NCI-H2081 treated with DMSO at 0.1 percent for 48 hours (cell line): ENCODE measurements around the gene BIK.
"Not testable (repeated sequence)": the region's sequence is repeated elsewhere in the genome, so short reads cannot be mapped to it uniquely, and the experiment has no call there.

Experiments
- DNase-seq: peaks from one replicate; lab custom pipeline; 2025; lab: John Stamatoyannopoulos, UW

The BIK gene

DNA sequence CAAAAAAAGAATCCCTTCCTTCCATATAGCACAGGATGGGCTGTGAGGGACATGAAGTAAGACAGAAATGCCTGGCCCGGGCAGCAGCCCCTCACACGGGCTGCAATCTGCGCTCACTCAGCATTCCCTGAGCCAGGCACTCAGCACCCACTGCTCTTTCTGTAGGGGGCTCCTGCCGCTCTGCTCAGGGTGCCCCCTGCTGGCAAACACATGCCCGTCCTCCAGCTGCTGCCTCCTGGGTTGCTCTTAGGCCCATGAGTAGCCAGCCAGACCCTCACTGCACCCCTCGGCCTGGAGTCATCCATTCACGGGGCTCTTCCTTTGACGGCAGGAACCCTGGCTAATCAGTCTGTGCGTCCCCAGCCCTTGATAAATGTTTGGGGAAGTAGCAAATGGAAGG is 25.7 kb downstream of the BIK start:
- DNase-seq = no peak

DNA sequence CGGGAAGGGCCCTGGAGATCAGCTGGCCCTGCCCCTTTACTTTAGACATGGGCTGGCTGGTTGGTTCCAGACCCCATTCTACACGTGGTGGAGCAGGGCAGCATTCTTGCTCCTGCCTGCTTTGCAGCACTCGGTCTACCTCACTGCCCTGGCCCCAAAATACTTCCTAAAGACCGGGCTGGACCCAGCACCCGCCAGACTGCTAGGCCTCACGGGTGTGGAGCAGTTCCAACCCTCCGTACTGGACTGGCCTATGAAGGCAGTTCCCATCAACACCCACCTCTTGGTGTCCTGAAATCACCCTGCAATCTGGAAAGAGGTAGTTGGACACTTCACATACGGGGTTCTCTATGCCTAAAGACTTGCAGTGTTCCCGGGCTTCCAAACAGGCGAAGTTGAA is 26.3 kb downstream of the BIK start:
- no peak for DNase-seq

- DNase-seq = no peak
Measured at GRCh38 chr22:43142880-43143562, 32.5 kb downstream of the BIK start, which contains the start of gene MCAT. TSS of gene MCAT (minus strand) at chr22:43143398. CDS start at chr22:43143348, 50 bp downstream.

GRCh38 chr22:43144949-43145348 is 34.4 kb downstream of the BIK start:
- DNase-seq = no peak

DNA sequence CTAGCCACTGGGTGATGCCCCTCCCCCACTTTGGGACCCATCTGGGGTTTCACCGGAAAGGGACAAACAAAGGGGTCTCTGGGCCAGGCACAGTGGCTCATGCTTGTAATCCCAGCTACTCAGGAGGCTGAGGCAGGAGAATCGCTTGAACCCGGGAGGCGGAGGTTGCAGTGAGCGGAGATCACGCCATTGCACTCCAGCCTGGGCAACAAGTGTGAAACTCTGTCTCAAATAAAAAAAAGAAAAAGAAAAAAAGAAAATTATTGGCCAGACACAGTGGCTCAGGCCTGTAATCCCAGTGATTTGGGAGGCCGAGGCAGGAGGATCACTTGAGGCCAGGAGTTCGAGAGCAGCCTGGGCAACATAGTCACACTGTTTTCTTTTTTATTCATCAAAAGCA is 34.8 kb downstream of the BIK start:
- DNase-seq = not testable (repeated sequence)

DNA sequence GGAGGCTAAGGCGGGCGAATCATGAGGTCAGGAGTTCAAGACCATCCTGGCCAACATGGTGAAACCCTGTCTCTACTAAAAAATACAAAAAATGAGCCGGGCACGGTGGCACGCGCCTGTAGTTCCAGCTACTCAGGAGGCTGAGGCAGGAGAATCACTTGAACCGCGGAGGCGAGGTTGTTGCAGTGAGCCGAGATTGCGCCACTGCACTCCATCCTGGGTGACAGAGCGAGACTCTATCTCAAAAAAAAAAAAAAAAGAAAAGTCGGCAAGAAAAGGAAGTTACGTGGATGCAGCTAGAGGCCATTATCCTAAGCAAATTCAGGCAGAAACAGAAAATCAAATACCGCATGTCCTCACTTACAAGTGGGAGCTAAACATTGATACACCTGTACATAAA is 35.8 kb downstream of the BIK start:
- DNase-seq = not testable (repeated sequence)

DNA sequence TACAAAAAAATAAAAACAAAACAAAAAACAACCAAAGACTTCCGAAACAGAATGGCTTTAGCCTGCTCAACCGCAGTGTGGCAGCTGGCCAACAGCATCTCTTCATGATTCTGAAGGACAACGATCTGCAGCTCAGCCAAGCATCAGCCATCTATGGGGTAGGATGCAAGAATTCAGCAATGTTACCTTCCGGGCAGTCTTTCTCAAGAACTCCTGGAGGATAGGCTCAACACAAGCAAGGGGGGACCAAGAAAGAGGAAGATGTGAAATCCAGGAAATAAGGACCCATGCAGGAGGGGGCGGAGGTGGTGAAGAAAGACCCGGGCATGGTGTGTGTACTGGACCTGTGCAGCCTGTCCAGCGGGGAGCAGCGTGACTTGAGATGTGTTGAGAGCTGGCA is 37.3 kb downstream of the BIK start:
- DNase-seq = no peak

DNA sequence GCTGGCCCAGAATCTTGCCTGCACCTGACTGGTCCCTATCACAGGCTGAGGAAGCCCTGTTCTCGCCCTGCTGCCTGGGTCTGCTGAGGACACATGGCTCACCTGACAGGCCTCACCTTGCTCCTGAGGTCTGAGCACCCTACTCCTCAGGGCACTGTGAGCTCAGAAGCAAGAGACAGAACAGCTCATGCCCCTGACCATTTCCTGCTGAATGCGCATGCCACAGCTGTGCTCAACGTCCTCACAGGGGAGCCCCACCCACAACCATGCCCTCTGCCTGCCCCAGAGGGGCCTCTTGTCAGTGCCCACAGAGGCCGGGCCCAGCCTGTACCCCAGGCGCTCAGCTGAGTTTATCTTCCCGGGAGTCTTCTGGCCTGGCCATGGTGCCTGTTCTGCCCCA is 38.0 kb downstream of the BIK start:
- DNase-seq = no peak

DNA sequence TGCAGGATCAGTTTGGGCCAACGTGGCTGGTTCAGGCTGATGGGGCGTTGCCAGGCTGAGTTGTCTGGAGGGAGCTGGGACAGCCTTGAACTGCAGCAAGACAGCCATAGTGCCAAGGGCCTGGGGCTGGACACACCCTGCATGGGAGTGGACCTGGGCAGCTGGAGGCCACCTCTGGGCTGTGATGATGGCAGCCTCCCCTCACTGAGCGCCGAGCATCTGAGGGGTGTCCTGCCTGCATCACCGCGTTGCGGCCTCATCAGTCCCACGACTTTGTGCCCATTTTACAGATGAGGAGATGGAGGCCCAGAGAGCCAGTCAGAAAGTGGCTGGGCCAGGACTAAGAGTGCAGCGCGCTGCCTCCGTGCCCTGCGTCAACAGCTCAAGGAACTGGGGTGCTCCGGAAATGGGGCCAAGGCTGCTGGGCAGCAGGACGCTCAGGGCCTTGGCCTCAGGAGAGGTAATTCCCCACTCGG is 40.2 kb downstream of the BIK start:
- no peak for DNase-seq

GRCh38 chr22:43151251-43152002 is 40.9 kb downstream of the BIK start, which contains the start of gene TSPO:
TSS of gene TSPO (plus strand) at chr22:43151559. CDS start at chr22:43159239, 7,680 bp downstream.
- DNase-seq = no peak

- no peak for DNase-seq
Measured at GRCh38 chr22:43152003-43152356, 41.4 kb downstream of the BIK start.

GRCh38 chr22:43152357-43153071 is 42.0 kb downstream of the BIK start:
- DNase-seq = no peak

DNA sequence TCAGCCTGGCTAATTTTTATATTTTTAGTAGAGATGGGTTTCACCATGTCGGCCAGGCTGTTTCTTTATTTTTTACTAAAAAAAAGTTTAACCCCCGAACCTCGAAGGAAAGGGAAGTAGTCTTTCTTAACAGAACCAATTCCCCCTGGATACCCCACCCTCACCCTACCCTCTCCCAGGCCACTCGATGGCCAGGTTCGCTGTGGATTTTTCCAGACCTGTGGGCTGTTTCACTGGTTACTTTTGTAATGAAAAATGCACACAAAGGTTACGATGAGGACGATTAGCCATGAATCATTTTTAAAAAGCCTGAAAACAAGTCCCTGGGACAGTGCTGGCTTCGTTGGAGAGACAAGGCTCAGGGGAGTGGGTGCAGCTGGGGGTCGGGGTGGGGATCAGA is 43.3 kb downstream of the BIK start:
- DNase-seq = no peak

- DNase-seq = no peak
Measured at GRCh38 chr22:43154887-43155536, 44.5 kb downstream of the BIK start.

- DNase-seq = no peak
Measured at GRCh38 chr22:43155789-43156188, 45.2 kb downstream of the BIK start.

DNA sequence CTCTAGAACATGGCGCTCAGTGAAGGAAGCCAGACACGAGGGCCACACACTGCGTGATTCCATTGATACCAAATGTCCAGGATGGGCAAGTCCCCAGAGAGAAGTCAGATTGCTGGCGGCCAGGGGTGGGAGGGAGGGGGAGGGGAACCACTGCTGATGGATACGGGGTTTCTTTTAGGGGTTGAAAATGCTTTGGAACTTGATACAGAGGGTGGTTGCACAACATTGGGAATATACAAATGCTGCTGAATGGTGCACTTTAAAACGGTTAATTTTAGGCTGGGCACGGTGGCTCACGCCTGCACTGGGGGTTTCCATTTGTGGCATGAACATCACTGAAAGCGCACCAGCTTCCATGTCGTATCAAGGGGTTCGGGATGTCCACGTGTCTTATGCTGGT is 45.9 kb downstream of the BIK start:
- no peak for DNase-seq

GRCh38 chr22:43157874-43158546 is 47.5 kb downstream of the BIK start:
- no peak for DNase-seq

- DNase-seq = no peak
Measured at GRCh38 chr22:43158778-43159483, 48.4 kb downstream of the BIK start.

DNA sequence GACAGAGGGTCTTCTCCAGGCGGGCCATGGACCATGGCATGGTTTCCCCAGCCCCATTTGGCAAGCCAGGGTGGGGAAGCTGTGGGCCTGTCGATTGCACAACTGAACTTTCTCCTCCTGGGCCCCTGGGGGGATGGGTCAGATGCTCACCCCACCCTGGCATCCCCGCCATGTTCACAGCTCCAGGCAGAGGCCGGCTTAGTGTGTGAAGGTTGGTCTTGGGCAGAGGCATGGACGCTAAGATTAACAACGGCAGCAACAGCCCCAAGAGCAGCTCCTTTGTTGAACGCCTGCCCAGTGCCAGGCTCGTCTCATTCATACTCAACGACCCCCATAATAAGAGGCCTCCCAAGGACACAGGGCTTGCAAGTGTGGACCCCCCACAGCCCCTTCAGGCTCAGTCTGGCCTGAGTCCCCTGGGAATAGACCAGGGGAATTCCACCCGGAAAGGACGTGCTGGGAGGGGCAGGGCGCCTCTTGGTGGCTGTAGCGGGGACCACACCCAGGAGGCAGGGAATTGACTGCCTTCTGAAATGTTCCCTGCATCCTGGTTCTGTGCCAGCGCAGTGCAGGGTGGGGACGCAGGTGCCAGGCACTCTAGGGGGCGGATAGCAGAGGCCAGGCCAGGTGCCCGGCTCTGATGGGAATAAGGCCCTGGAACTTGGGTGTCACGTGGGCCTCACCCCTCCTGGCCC is 49.1 kb downstream of the BIK start:
- DNase-seq = no peak

DNA sequence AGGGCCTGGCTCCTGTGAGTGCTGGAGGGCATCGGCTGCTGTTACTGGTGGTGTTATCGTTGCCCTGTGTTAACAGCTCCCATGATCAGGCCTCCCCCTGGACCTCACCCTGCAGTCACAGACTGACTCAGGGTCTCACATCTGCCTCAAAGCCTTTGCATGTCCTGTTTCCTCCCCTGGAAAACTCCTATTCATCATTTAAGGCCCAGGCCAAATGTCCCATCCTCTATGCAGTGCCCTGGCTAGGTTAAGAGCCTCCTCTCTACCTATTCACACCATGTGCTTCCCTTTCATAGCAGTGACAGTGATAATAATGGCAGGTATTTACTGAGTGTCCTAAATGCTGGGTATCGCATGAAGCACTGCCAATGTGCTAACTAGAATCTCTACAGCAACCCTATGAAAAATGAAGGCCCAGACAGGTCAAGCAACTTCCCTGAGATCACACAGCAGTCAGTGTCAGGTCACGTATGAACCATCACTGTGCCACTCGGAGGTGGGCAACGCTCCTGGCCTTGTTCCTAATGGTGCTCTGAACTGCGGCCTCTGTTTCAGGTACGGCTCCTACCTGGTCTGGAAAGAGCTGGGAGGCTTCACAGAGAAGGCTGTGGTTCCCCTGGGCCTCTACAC is 50.1 kb downstream of the BIK start:
- DNase-seq = no peak
